ENCODE measurements around the gene LORICRIN. TPM values are rescaled to one million over a fixed set of nuclear protein-coding genes. Genes with fewer than 3 reads are reported as not detected.

The LORICRIN gene
- total RNA-seq, 1 experiment from 2014 or later, result not detected

- DNase-seq (ENCODE audit: low read depth), result no peak
These were observed 47.1 kb downstream of the LORICRIN start for GRCh38 chr1:153306303-153307220.

- no peak for DNase-seq (ENCODE audit: low read depth)
These were observed 47.7 kb downstream of the LORICRIN start for GRCh38 chr1:153307221-153307600.

GRCh38 chr1:153308540-153308939, 49.1 kb downstream of the LORICRIN start:
- DNase-seq (ENCODE audit: low read depth), result no peak

GRCh38 chr1:153309441-153309840, 50.0 kb downstream of the LORICRIN start:
- DNase-seq (ENCODE audit: low read depth), result no peak

- no peak for DNase-seq (ENCODE audit: low read depth)
These were observed 51.0 kb downstream of the LORICRIN start for GRCh38 chr1:153310526-153310925.

Other genes starting within 250 kb of the LORICRIN start
- not detected in 2 replicates for gene SPRR1B, start 228.5 kb upstream of the LORICRIN start, total RNA-seq (2014; rRNA removed; shearing (Covaris generic))
- gene SPRR2D, start 218.6 kb upstream of the LORICRIN start, total RNA-seq (2014; rRNA removed; shearing (Covaris generic)), result not detected in 2 replicates
- not detected in 2 replicates for gene SPRR2A, start 202.2 kb upstream of the LORICRIN start, total RNA-seq (2014; rRNA removed; shearing (Covaris generic))
- gene SPRR2B, start 188.1 kb upstream of the LORICRIN start, total RNA-seq (2014; rRNA removed; shearing (Covaris generic)), result not detected in 2 replicates
- gene SPRR2E, start 165.2 kb upstream of the LORICRIN start, total RNA-seq (2014; rRNA removed; shearing (Covaris generic)), result not detected in 2 replicates
- gene SPRR2F, start 146.2 kb upstream of the LORICRIN start, total RNA-seq (2014; rRNA removed; shearing (Covaris generic)), result not detected in 2 replicates
- gene SPRR2G, start 108.8 kb upstream of the LORICRIN start, total RNA-seq (2014; rRNA removed; shearing (Covaris generic)), result not detected in 2 replicates
- not detected in 2 replicates for gene LELP1, start 56.3 kb upstream of the LORICRIN start, total RNA-seq (2014; rRNA removed; shearing (Covaris generic))
- gene PRR9, start 42.1 kb upstream of the LORICRIN start, total RNA-seq (2014; rRNA removed; shearing (Covaris generic)), result not detected in 2 replicates
- gene PGLYRP3, start 53.3 kb downstream of the LORICRIN start, total RNA-seq (2014; rRNA removed; shearing (Covaris generic)), result not detected in 2 replicates
- not detected in 2 replicates for gene PGLYRP4, start 89.2 kb downstream of the LORICRIN start, total RNA-seq (2014; rRNA removed; shearing (Covaris generic))
- 1.1 and 2.4 TPM in 2 replicates for gene S100A9, start 98.2 kb downstream of the LORICRIN start, total RNA-seq (2014; rRNA removed; shearing (Covaris generic))
- not detected in 2 replicates for gene S100A12, start 115.9 kb downstream of the LORICRIN start, total RNA-seq (2014; rRNA removed; shearing (Covaris generic))
- gene S100A8, start 131.4 kb downstream of the LORICRIN start, total RNA-seq (2014; rRNA removed; shearing (Covaris generic)), result 0.68 and 4.7 TPM in 2 replicates
- gene S100A7A, start 156.8 kb downstream of the LORICRIN start, total RNA-seq (2014; rRNA removed; shearing (Covaris generic)), result not detected in 2 replicates
- gene S100A7, start 201.0 kb downstream of the LORICRIN start, total RNA-seq (2014; rRNA removed; shearing (Covaris generic)), result not detected in 2 replicates

Data from RPMI7951 (cell line).